DOHH2 (cell line): ENCODE data around the gene ARID3B.

Source experiments
- H3F3A ChIP-seq: fragments of 200-600 bp; sonication (generic), shearing (Covaris generic); 2 replicates; pipeline ENCODE4 v1.6.0; 2016; ENCODE audit warnings: antibody characterized with exemption, mild to moderate bottlenecking; ENCODE audit not compliant: control insufficient read depth, insufficient read depth
- H3K27ac ChIP-seq: fragments of 200-600 bp; sonication (generic); 2 replicates; pipeline ENCODE4 v1.5.1; 2014; ENCODE audit warnings: low read depth, mild to moderate bottlenecking, low read length, moderate library complexity
- H3K27me3 ChIP-seq: fragments of 200-600 bp; sonication (generic); 2 replicates; pipeline ENCODE4 v1.6.1; 2014; ENCODE audit warnings: mild to moderate bottlenecking, low read length, mixed read lengths; ENCODE audit not compliant: control insufficient read depth
- H3K36me3 ChIP-seq: fragments of 200-600 bp; sonication (generic); 2 replicates; pipeline ENCODE4 v1.6.1; 2014; ENCODE audit warnings: mild to moderate bottlenecking, low read length, moderate library complexity, mixed read lengths; ENCODE audit not compliant: control insufficient read depth
- H3K4me1 ChIP-seq: fragments of 200-600 bp; sonication (generic); 2 replicates; pipeline ENCODE4 v1.6.1; 2014; ENCODE audit warnings: mild to moderate bottlenecking, low read length, mixed read lengths; ENCODE audit not compliant: control insufficient read depth
- H3K4me2 ChIP-seq: fragments of 200-600 bp; sonication (generic); 2 replicates; pipeline ENCODE4 v1.6.0; 2014; ENCODE audit warnings: mild to moderate bottlenecking, low read length, moderate library complexity
- H3K4me3 ChIP-seq: fragments of 200-600 bp; sonication (generic); 2 replicates; pipeline ENCODE4 v1.5.1; 2014; ENCODE audit warnings: mild to moderate bottlenecking, low read length, mixed read lengths
- H3K79me2 ChIP-seq: fragments of 200-600 bp; sonication (generic); 2 replicates; pipeline ENCODE4 v1.6.1; 2014; ENCODE audit warnings: mild to moderate bottlenecking, low read length, mixed read lengths; ENCODE audit not compliant: control insufficient read depth
- H3K9me2 ChIP-seq: fragments of 200-600 bp; sonication (generic); replicated peaks from 2 replicates; pipeline ENCODE4 v1.6.1; 2014; ENCODE audit warnings: mild to moderate bottlenecking, low read length, mixed read lengths; ENCODE audit not compliant: control insufficient read depth
- H3K9me3 ChIP-seq: fragments of 200-600 bp; sonication (generic); 2 replicates; pipeline ENCODE4 v1.6.1; 2014; ENCODE audit warnings: antibody characterized with exemption, low read length, mixed read lengths; ENCODE audit not compliant: control insufficient read depth, insufficient read depth
- H4K20me1 ChIP-seq: fragments of 200-600 bp; sonication (generic); 2 replicates; pipeline ENCODE4 v1.6.0; 2014; ENCODE audit warnings: low read depth, mild to moderate bottlenecking, antibody characterized with exemption, low read length, moderate library complexity; ENCODE audit not compliant: control insufficient read depth, insufficient read depth
- EZH2phosphoT487 ChIP-seq: fragments of 200-600 bp; sonication (generic); IDR thresholded peaks from 2 replicates; pipeline ENCODE4 v1.6.1; 2017; ENCODE audit warnings: borderline replicate concordance, mild to moderate bottlenecking, antibody characterized with exemption, low read length, moderate library complexity, mixed read lengths
- TF ChIP-seq, protein P1 (sequence below): fragments of 200-600 bp; sonication (generic); IDR thresholded peaks from one replicate; pipeline ENCODE4 v1.5.1; 2014; ENCODE audit warnings: antibody characterized with exemption, mild to moderate bottlenecking, low read depth, low read length; ENCODE audit not compliant: poor library complexity, severe bottlenecking

The ARID3B gene

DNA sequence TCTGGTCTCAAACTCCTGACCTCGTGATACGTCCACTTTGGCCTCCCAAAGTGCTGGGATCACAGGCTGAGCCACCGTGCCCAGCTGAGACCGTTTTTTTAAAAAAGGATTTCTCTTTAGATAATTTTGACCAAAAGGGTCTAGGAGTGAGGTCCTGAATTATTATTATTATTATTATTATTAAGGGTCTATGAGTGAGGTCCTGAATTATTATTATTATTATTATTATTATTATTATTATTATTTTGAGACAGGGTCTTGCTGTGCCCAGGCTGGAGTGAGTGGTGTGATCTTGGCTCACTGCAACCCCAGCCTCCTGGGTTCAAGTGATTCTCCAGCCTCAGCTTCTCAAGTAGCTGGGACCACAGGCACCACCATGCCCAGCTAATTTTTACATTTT is 20.6 kb upstream of the ARID3B start:
- no peak overlapping the region for H3K27ac ChIP-seq
- no peaks in the 10 kb centered on the region for H4K20me1 ChIP-seq
- no peak for TF ChIP-seq EZH2phosphoT487
- TF ChIP-seq, protein P1, sequence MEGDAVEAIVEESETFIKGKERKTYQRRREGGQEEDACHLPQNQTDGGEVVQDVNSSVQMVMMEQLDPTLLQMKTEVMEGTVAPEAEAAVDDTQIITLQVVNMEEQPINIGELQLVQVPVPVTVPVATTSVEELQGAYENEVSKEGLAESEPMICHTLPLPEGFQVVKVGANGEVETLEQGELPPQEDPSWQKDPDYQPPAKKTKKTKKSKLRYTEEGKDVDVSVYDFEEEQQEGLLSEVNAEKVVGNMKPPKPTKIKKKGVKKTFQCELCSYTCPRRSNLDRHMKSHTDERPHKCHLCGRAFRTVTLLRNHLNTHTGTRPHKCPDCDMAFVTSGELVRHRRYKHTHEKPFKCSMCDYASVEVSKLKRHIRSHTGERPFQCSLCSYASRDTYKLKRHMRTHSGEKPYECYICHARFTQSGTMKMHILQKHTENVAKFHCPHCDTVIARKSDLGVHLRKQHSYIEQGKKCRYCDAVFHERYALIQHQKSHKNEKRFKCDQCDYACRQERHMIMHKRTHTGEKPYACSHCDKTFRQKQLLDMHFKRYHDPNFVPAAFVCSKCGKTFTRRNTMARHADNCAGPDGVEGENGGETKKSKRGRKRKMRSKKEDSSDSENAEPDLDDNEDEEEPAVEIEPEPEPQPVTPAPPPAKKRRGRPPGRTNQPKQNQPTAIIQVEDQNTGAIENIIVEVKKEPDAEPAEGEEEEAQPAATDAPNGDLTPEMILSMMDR = no peak
- no peaks in the 10 kb centered on the region for H3K9me3 ChIP-seq
- no peaks in the 10 kb centered on the region for H3K36me3 ChIP-seq
- no peaks in the 10 kb centered on the region for H3K79me2 ChIP-seq
- H3K9me2 ChIP-seq = no peaks in the 10 kb centered on the region
- H3K27me3 ChIP-seq = peaks cover 6% of the 10 kb centered on the region; the same call in 1 of the 2 replicates
- H3K4me3 ChIP-seq = no peak overlapping the region
- H3K4me2 ChIP-seq = no peak overlapping the region
- H3K4me1 ChIP-seq = no peaks in the 10 kb centered on the region
- H3F3A ChIP-seq = no peaks in the 10 kb centered on the region

DNA sequence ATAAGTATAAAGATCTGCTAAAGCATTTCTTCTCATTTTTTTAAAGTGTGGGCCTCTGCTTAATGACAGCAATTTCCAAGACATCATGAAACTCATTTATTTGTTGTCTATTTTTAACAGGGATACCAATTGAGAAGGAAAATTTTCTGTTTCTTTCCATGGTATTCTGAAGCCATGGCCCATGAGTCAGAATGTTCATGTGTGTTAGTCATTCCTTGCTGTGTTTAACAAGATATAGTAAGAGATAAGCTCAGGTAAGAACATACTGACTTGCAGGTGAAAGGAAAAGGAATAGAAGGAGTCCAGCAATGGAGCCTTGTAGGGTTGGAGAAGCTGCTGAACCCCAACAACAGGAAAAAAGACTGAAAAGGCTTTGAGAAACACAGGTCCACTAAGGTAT is 17.0 kb upstream of the ARID3B start:
- Histone ChIP-seq H3K79me2 (no peaks in the 10 kb centered on the region), H3K4me3 (no peak overlapping the region), H3K4me1 (no peaks in the 10 kb centered on the region), H3K9me3 (no peaks in the 10 kb centered on the region), H3K27ac (no peak overlapping the region), H3K36me3 (no peaks in the 10 kb centered on the region), H3K4me2 (no peak overlapping the region), H3K9me2 (no peaks in the 10 kb centered on the region), H4K20me1 (no peaks in the 10 kb centered on the region), H3F3A (no peaks in the 10 kb centered on the region), H3K27me3 (0 out of 2 replicates have a peak, but pooled peaks cover 3% of the 10 kb centered on the region)
- TF ChIP-seq, protein P1 = no peak
- no peak for TF ChIP-seq EZH2phosphoT487

- Histone ChIP-seq H3K4me2 (no peak overlapping the region), H3K27me3 (peaks cover 8% of the 10 kb centered on the region), H3K36me3 (no peaks in the 10 kb centered on the region), H3K27ac (no peak overlapping the region), H3F3A (no peaks in the 10 kb centered on the region), H4K20me1 (no peaks in the 10 kb centered on the region), H3K4me1 (no peaks in the 10 kb centered on the region), H3K9me3 (no peaks in the 10 kb centered on the region), H3K79me2 (no peaks in the 10 kb centered on the region), H3K9me2 (no peaks in the 10 kb centered on the region), H3K4me3 (no peak overlapping the region)
- TF ChIP-seq, protein P1 = no peak
- TF ChIP-seq EZH2phosphoT487 = no peak
Measured at GRCh38 chr15:74525309-74525708, 15.7 kb upstream of the ARID3B start.
